Measurements from ENCODE around the gene CNPPD1. TPM values are rescaled to one million over a fixed set of nuclear protein-coding genes. Genes with fewer than 3 reads are reported as not detected.
A peak's percentile ranks its signal among the peaks of the same experiment; 100 is the strongest.

Gene CNPPD1
- total RNA-seq = 44.2 and 54.5 TPM in 2 replicates

DNA sequence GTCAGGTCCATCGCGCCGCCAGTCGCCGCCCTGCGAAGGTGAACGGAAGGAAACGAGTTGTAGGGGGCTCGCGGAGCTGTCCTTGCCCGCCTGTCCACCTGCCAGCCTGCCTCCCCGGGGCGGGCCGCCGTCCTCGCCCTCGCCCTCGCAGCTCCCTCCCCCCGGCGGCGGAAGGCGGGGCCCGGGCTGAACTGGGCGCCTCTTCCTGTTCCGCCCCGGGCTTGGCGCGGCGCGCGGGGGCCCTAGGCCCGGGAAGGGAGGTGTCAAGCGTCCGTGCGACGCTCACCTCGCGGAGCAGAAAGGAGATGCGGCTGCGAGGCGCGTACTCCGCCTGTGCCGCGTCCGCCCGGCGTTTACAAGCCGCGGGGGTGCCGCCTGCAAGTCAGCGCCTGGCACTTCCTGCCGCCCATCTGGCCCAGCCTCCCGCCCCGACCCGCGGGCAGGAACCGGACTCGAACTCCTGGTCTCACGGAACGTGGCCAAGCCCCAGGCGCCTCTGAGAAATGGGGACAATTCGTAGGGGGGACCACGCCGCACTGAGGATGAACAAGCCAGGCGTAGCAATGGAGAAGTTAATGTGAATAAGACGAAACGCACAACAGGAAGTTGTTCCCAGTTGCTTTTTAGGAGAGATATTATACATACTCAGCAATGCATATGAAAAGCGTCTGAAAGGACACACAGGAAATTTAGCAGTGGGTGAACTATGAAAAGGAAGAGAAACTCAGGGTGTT lies at the start of gene CNPPD1:
CNPPD1 (minus strand) TSS at position 108 of the 734 bp plus-strand sequence; CDS start at position 11, 97 bp downstream.
- H3K4me3 ChIP-seq (ENCODE audit: low read depth, low read length) = peak within 1 kb of the TSS; percentile 85
- FAIRE-seq = no peak
- H3K36me3 ChIP-seq (ENCODE audit: control insufficient read depth, insufficient read depth, low read length) = peaks cover 25% of the 10 kb centered on the region

GRCh38 chr2:219225350-219225749 lies 48.6 kb upstream of the CNPPD1 start:
- Histone ChIP-seq H3K4me3 (ENCODE audit: low read depth, low read length) (no peak overlapping the region), H3K27me3 (ENCODE audit: control insufficient read depth, insufficient read depth, low read length) (no peaks in the 10 kb centered on the region), H3K36me3 (ENCODE audit: control insufficient read depth, insufficient read depth, low read length) (peaks cover 40% of the 10 kb centered on the region)
- FAIRE-seq (no peak), DNase-seq (ENCODE audit: low read depth) (no peak)
- TF ChIP-seq CTCF (IDR thresholded peaks at IDR 0.05; ENCODE audit: insufficient read depth, low read length, severe bottlenecking) = no peak

More for the DNA sequence above, at the start of gene CNPPD1:
- DNase-seq (ENCODE audit: low read depth) = peak; percentile 68
- no peak for TF ChIP-seq CTCF (IDR thresholded peaks at IDR 0.05; ENCODE audit: insufficient read depth, low read length, severe bottlenecking)
- H3K27me3 ChIP-seq (ENCODE audit: control insufficient read depth, insufficient read depth, low read length) = no peaks in the 10 kb centered on the region

GRCh38 chr2:219223831-219224610 lies 47.3 kb upstream of the CNPPD1 start:
- DNase-seq (ENCODE audit: low read depth) (no peak), FAIRE-seq (no peak)
- Histone ChIP-seq H3K36me3 (ENCODE audit: control insufficient read depth, insufficient read depth, low read length) (peaks cover 40% of the 10 kb centered on the region), H3K27me3 (ENCODE audit: control insufficient read depth, insufficient read depth, low read length) (no peaks in the 10 kb centered on the region), H3K4me3 (ENCODE audit: low read depth, low read length) (no peak overlapping the region)
- TF ChIP-seq CTCF (IDR thresholded peaks at IDR 0.05; ENCODE audit: insufficient read depth, low read length, severe bottlenecking) = no peak

- no peaks in the 10 kb centered on the region for H3K27me3 ChIP-seq (ENCODE audit: control insufficient read depth, insufficient read depth, low read length)
- peaks cover 40% of the 10 kb centered on the region for H3K36me3 ChIP-seq (ENCODE audit: control insufficient read depth, insufficient read depth, low read length)
- no peak for FAIRE-seq
- no peak for DNase-seq (ENCODE audit: low read depth)
- TF ChIP-seq CTCF (IDR thresholded peaks at IDR 0.05; ENCODE audit: insufficient read depth, low read length, severe bottlenecking) = no peak
- no peak overlapping the region for H3K4me3 ChIP-seq (ENCODE audit: low read depth, low read length)
These were observed 45.3 kb upstream of the CNPPD1 start for GRCh38 chr2:219221957-219222518.

DNA sequence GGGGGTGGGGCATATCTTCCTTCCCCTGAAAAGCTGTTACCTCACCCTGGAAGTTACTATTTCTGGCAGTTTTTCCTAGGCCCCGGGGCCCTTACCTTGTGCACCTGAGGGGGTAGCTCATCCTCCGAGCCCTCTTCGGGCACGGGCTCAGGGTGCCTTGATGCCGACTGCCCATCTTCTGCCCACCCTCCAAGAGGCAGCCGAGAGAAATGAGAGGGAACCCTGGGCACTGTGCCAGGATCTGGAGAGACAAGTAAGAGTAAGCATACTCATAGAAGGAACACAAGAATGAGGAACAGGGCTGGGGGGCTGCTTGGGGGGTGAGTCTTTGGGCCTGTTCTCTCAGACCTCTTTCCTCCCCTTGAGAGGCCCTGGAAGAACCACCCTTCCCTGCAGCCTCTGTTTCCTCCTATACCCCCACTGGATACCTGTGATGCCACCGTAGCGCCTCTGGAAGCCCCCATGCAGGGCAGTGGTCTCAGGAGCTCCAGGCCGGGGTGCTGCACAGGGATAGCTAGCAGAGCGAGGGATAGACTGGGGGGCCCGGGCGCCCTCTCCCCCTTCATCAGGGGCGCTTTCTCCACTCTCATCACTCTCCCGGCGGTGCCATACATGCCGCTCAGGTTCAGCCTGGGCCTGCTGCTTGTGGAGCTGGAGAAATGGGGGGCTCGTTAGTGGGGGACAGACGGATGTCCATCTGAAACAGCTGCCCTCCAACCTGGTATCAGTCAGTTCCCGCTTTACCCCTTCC lies 44.1 kb upstream of the CNPPD1 start:
- FAIRE-seq = no peak
- TF ChIP-seq CTCF (IDR thresholded peaks at IDR 0.05; ENCODE audit: insufficient read depth, low read length, severe bottlenecking) = no peak
- DNase-seq (ENCODE audit: low read depth) = no peak
- Histone ChIP-seq H3K36me3 (ENCODE audit: control insufficient read depth, insufficient read depth, low read length) (peaks cover 50% of the 10 kb centered on the region), H3K4me3 (ENCODE audit: low read depth, low read length) (no peak overlapping the region), H3K27me3 (ENCODE audit: control insufficient read depth, insufficient read depth, low read length) (no peaks in the 10 kb centered on the region)

Data from bronchial epithelial cell (primary cell).